Central memory CD4-positive, alpha-beta T cell (primary cell): ENCODE measurements around the gene CABP7.

Experiments used
- DNase-seq: peaks from one replicate; pipeline ENCODE4 v3.0.0; 2022

CABP7 gene

DNA sequence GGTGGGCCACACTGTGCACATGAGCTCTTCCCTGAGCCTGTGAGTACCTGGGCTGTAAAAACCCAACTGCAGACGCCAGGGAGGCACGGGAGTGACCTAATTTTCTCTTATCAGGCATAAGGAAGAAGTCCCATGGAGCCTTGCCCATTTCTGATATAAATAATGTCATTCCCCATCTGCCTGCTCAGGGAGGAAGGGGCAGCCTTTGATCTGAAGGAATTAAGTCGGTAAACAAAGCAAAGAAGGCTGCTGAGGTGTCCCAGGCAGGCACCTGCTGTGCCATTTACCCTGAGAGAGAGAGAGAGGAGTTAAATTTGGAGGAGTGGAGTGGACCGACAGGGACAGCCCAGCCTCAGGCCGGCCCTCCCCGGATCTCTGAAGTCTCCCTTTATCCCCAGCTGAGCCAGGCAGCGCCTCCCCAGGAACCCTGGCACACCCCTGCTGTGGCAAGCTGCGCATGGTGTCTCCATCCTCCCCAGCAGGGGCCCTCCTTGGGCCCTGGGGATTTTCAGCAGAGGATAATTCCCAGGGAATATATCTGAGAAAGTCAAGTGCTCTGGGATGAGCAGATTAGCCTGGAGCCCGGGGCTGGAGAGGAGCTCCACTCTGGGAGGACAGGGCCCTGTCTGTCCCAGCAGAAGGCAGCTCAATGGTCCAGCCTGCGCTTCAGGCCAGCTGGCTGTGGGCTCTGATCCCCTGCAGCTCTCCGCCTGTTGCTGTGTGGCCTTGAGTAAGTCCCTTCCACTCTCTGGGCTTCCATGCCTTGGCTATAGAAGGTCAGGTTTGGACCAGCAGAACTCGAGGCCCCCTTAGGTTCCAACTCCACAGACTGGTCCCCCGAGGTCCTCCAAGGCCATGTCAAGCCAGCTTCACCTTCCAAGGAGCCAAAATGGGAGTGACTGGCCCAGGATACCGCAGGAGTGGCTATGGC, 17.5 kb upstream of the CABP7 start:
- no peak for DNase-seq

GRCh38 chr22:29702931-29703501, 16.8 kb upstream of the CABP7 start:
- DNase-seq = no peak

GRCh38 chr22:29703569-29704195, 16.1 kb upstream of the CABP7 start:
- no peak for DNase-seq

DNA sequence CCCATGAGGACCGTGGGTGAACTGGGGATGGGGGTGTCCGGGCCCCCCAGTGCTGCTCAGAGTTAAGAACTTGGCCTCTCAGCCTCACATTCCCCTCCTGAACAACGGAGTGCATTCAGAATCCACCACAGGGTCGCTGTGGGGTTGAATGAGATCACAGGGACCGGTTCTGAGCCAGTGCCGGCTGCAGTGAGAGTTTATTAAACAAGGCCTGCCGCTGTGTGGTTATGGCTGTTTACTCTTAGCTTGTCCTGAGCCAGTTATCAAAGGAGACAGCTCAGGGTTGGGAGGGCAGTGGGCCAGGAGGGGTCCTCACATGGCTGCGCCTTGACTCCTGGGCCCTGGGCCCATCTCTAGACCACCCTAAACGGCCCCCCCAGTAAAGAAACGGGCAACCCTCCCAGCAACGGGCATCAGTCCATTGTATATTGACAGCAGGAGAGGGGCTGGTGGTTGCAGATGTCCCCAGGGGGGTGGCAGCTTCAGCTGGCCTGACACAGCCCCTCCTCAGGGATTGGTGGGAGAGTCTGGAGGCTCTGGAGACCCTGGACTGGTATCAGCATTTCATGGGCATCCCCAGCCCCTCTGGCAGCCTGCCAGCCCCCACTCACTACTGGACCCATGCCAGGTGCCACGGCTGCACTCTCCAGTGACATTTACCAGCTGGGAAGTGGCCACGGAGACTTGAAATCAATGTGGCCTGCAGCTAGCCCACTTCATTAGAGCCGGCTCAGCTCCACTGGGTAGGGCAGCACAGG, 15.1 kb upstream of the CABP7 start:
- no peak for DNase-seq

GRCh38 chr22:29705651-29706050, 14.2 kb upstream of the CABP7 start:
- DNase-seq = no peak

DNA sequence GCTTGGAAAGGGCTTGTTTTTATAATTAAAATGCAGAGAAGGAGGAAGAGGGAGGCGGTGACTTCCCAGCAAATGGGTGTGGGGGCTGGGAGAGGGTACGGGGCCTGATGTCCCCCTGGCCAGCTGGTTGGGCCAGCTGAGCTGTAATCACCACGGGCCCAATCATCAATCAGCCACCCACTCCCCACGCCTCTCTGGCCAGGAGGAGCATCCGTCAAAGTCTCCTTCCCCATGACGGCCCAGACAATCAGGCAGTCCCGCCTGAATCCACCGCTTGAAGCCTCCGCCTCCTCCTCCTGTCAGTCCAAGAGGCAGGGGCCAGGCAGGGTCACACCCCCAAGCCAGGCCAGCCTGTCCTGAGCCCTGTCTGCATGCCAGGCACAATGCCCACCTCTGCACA, 13.3 kb upstream of the CABP7 start:
- no peak for DNase-seq

DNA sequence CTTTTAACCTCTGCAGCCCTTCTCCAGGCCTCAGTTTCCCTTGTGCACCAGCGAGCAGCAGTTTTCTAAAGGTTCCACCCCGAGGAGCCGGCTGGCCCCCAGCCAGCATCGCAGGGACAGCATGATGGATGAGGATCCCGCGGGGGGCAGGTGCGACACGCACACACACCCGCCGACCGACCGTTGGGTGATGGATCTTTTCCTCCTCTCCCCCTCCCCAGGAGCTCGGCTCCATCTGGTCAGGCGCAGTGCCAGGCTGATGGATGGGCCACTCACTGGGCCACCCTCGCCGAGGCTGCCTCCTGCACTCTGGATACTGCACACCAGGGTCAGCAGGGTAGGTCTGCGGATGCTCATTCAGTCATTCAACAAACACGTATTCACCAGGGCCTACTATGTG, 12.8 kb upstream of the CABP7 start:
- DNase-seq = no peak

GRCh38 chr22:29707471-29707870, 12.3 kb upstream of the CABP7 start:
- no peak for DNase-seq

GRCh38 chr22:29710193-29710592, 9.6 kb upstream of the CABP7 start:
- no peak for DNase-seq

DNA sequence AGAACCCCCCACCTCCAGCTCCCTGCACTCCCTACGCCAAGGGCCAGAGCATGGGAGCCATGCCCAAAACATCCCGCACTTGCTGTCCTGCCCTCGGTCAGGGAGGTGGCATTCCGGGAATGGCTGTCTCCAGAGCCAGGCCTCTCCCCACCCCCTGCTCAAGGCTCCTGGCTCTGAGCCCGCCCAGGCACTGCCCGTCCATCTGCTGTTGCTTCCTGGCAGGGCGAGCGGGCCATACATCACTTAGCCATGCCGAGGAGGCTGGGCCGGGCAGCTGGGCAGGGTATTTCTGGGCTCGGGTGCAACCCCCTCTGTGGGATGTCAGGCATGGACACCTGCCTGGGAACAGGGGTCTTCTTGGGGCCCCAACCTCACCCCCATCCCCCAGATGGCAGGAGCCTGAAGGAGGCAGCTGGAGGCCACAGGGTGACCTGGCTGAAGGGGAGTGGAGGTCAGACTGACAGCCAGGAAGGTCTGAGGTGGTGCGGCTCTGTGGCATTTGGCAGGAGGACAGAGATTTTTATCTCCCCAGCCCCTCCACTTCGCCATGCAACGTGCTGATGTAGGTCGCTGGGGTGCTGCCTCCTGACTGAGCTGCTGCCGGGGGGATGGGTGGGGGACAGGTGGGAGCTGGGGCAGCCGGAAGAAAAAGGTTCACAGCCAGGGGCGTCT, 8.7 kb upstream of the CABP7 start:
- DNase-seq = no peak

- no peak for DNase-seq
Measured at GRCh38 chr22:29712119-29712518, 7.7 kb upstream of the CABP7 start.

DNA sequence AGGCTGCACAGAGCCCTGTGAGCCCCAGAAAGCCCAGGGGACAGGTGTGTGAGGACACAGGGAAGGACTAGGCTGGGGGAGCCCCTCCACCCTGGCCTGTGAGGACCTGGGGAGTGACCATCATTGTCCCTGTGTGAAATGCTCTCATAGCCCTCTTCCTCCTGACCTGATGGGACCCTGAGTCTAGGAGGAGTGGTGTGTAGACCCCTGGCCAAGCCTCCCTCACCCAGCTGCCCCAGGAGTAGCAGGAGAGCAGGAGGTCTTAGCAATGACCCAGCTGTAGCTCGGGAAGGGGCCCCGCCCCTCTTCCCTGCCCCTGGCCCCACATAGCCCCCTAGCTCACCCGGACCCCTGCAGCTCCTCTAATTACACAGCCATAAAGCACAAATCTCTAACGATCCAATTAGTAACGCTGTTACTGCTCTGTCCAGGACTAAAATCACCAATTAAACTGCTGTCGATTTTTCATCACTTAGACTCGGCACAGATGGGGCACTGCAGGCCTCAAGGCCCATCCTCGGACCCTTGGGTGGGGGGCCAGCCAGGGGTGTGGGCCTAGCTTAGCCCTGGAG, 6.6 kb upstream of the CABP7 start:
- DNase-seq = no peak

GRCh38 chr22:29715240-29715639, 4.6 kb upstream of the CABP7 start:
- DNase-seq = no peak

GRCh38 chr22:29715705-29716104, 4.1 kb upstream of the CABP7 start:
- DNase-seq = no peak

DNA sequence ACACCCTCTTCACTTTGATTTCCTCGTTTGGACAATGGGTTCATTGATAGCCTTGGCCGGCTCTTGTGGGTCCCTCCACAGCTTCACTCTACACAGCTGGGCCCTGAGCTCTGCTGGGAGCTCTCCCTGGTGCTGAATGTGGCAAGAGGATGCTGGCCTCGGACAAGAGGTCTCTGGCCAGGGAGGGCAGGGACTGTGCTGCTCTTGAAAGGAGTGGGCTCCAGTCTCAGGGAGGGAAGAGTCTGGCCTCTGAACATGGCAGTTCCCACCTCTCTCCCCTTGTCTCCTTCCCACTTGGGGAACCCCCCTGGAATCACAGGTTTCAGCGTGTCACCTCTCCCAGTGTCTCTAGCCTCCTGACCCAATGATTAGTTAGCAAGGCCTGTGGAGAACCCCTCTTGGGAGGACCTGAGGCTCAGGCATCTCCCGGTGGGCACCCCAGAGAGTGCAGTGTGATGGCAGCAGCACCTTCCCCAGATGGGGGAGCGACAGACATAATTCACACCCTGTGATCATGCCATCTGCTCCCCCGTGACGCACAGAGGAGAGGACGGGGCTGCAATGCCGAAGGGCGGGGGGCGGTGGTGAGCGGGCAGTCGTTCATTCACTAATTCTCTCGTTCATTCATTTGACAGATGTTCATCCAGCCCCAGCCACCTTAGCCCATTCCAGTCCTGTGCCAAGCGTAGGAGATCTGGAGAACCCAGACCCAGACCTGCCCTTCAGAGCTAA, 2.8 kb upstream of the CABP7 start:
- DNase-seq = no peak

DNA sequence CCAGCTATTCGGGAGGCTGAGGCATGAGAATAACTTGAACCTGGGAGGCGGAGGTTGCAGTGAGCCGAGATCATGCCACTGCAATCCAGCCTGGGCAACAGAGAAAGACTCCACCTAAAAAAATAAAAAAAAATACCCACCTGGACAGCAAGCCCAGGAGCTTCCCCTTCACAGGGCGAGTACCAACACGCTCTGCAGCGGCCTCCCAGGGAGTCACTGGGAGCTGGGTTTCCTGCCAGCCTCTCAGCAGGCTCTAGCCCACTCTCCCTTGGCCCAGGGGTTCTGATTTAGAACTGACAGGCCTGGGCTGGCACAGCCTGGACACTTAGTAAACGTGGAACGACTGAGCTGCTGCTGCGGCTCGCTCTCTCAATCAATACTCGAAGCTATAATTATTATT, 2.0 kb upstream of the CABP7 start:
- no peak for DNase-seq

DNA sequence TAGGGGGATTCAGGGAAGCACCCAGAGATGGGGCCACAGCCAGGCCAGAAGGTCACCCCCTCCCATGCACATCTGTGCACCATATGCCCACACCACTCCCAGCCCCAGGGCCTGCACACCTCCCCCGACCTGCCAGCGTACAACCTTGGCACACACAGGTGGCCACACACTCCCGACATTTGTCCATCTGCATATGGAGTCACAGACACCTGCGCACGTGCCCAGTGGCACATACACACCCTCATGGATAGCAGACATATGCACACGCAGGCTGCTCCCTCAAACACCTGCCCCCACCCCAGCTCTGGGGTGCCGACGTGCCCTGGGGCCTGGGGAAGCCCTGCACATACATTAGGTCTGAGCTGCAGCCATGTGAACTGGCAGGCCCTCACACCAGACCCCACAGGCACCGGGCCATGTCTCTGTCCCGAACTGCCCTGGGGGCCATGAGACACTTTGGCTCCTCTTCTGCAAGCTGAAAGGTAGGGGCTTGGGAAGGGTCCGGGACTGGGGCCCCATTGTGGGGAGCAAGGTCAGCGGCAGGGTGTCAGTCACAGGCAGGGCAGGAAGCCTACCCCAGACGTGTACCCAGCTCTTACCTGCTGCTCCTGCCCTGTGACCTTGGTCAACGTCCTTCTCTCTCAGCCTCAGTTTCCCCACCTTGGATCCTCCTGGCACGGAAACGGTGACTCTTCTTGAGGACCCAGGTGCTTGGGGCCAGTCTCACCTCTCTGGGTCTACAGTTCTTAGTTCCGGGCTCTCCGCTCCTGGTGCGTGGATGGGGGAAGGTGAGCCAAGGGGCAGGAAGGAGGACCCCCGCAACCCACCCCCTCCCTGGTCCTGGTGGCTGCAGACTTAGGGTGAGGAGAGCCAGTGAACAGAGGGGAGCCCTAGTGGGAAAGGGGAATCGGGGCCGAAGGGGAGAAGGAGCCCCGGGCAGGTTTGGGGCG, 579 bp upstream of the CABP7 start:
- DNase-seq = no peak

- no peak for DNase-seq
Measured at GRCh38 chr22:29720811-29721323, 1.1 kb downstream of the CABP7 start.

DNA sequence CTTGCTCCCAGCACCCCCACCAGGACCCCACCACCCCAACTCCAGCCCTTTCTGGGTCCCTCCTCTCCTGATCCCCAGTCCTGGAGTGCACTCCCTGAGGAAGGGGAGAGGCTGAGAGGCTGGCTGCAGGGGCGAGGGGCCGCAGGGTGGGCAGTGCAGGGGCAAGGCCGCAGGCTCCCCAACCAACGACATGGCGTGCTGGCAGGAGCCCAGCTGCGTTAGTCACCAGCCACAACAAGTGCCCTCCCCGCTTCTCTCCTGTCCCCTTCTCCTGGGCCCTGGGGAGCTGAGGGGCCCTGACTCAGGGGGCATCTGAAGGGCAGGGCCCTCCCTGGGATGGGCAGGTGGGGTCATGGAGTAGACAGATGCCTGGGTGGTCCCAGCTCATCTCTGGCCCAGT, 2.3 kb downstream of the CABP7 start:
- DNase-seq = no peak

- DNase-seq = no peak
Measured at GRCh38 chr22:29722587-29722986, 2.8 kb downstream of the CABP7 start.
